Lung (tissue), 12 donors: ENCODE results near the gene MPHOSPH6. TPM values are rescaled to one million over a fixed set of nuclear protein-coding genes. Genes with fewer than 3 reads are reported as not detected.

Experiments used
- ATAC-seq: fragments of 200-7000 bp; cut with Tn5 transposase; one replicate; pipeline ENCODE4 v1.9.1; 2020; ENCODE audit warnings: moderate number of reproducible peaks; ENCODE audit not compliant: insufficient read depth, low FRiP score
- DNase-seq, 3 donors: peaks; one replicate each; pipeline ENCODE4 v3.0.0-alpha.2; 2013 to 2017
- H3K27ac ChIP-seq, 2 donors: one replicate each; pipeline ENCODE4 v1.5.1; 2013; ENCODE audit warnings: mild to moderate bottlenecking in 2 of 2, moderate library complexity in 2 of 2, control low read depth in 1 of 2, inconsistent platforms in 1 of 2, low read depth in 1 of 2, low read length in 1 of 2
- H3K27me3 ChIP-seq, 3 donors: one replicate each; pipeline ENCODE4 v1.5.1; 2013; ENCODE audit warnings: low read length in 2 of 3; ENCODE audit not compliant: control insufficient read depth in 3 of 3, insufficient read depth in 3 of 3
- H3K36me3 ChIP-seq, 4 donors: one replicate each; pipeline ENCODE4 v1.5.1; 2013; ENCODE audit warnings: low read length in 4 of 4, mild to moderate bottlenecking in 1 of 4, moderate library complexity in 1 of 4; ENCODE audit not compliant: control insufficient read depth in 4 of 4, insufficient read depth in 4 of 4
- H3K4me1 ChIP-seq, 5 donors: one replicate each; pipeline ENCODE4 v1.5.1; 2013; ENCODE audit warnings: low read length in 5 of 5, mild to moderate bottlenecking in 2 of 5, moderate library complexity in 1 of 5; ENCODE audit not compliant: control insufficient read depth in 5 of 5, insufficient read depth in 5 of 5
- H3K4me3 ChIP-seq: one replicate; pipeline ENCODE4 v1.5.1; 2013; ENCODE audit warnings: mild to moderate bottlenecking, control low read depth, moderate library complexity
- H3K9ac ChIP-seq, 2 donors: one replicate each; pipeline ENCODE4 v1.5.1; 2013; ENCODE audit warnings: low read length in 2 of 2, control low read depth in 1 of 2; ENCODE audit not compliant: insufficient read depth in 1 of 2
- H3K9me3 ChIP-seq, 4 donors: one replicate each; pipeline ENCODE4 v1.5.1; 2013; ENCODE audit warnings: low read length in 3 of 4, mild to moderate bottlenecking in 1 of 4, moderate library complexity in 1 of 4; ENCODE audit not compliant: control insufficient read depth in 4 of 4, insufficient read depth in 3 of 4
- CTCF ChIP-seq: IDR thresholded peaks from 2 replicates; pipeline ENCODE4 v1.5.1; 2012; ENCODE audit warnings: mild to moderate bottlenecking; ENCODE audit errors: control extremely low read depth, extremely low read depth
- WGBS, 2 donors: extraction: QIAGEN DNeasy Blood & Tissue Kit; methylation state at CpG; one replicate each; pipeline ENCODE4 v1.1.7; 2013; 5-methylcytosine and 5-hydroxymethylcytosine counted together
- polyA plus RNA-seq, 2 donors: library from polyadenylated mRNA; stranded (reverse); fragments of 200-250 nt; gene quantifications; one replicate each; pipeline ENCODE4 v1.2.1, GENCODE V29; 2013
- total RNA-seq, 2 donors: library from RNA; depleted of rRNA in 1 of 2; stranded (reverse); fragments of >200 nt in 1 of 2; gene quantifications; one replicate each; pipeline ENCODE4 v1.2.1, GENCODE V29; 2014 to 2021
- donor health status: control.
- donor health status: control.
- donor health status: Bipolar disorder and iron deficiency.
- donor health status: healthy.
- donor health status: DM: yes; HTN: yes; CAD: no.

The MPHOSPH6 gene
- total and polyA plus RNA-seq, 4 donors, result 24.2 to 31.8 (median 30.2) TPM

- no peaks in the 10 kb centered on the region for H3K9me3 ChIP-seq
- no peak for ATAC-seq
- no peak overlapping the region for H3K4me3 ChIP-seq
- no peak overlapping the region for H3K27ac ChIP-seq
- H3K9ac ChIP-seq, result no peak overlapping the region
- no peaks in the 10 kb centered on the region for H3K4me1 ChIP-seq
- 81 to 83% methylated on average over 3 of the region's 3 CpGs for WGBS, 2 donors
- no peak for DNase-seq
- TF ChIP-seq CTCF, result no peak
- H3K27me3 ChIP-seq, result peaks cover 0 to 27% (median 18%) of the 10 kb centered on the region in 3 donors
- H3K36me3 ChIP-seq, result no peaks in the 10 kb centered on the region
Observed at GRCh38 chr16:82181461-82182185, 11.6 kb upstream of the MPHOSPH6 start.

- Histone ChIP-seq H3K9ac (no peak overlapping the region), H3K27ac (no peak overlapping the region), H3K4me3 (no peak overlapping the region), H3K4me1 (no peaks in the 10 kb centered on the region), H3K27me3 (peaks cover 0 to 43% (median 40%) of the 10 kb centered on the region in 3 donors), H3K9me3 (no peaks in the 10 kb centered on the region), H3K36me3 (no peaks in the 10 kb centered on the region)
- DNase-seq (no peak), ATAC-seq (no peak)
- TF ChIP-seq CTCF, result no peak
- WGBS, 2 donors, result 77 to 86% methylated on average over 2 of the region's 2 CpGs
Observed at GRCh38 chr16:82178352-82178751, 8.3 kb upstream of the MPHOSPH6 start.

GRCh38 chr16:82177555-82177954 lies 7.5 kb upstream of the MPHOSPH6 start:
- no peak for TF ChIP-seq CTCF
- Histone ChIP-seq H3K9me3 (no peaks in the 10 kb centered on the region), H3K4me3 (no peak overlapping the region), H3K27me3 (peaks cover 0 to 50% (median 47%) of the 10 kb centered on the region in 3 donors), H3K36me3 (no peaks in the 10 kb centered on the region), H3K9ac (no peak overlapping the region), H3K27ac (no peak overlapping the region), H3K4me1 (no peaks in the 10 kb centered on the region)
- ATAC-seq, result no peak
- no peak for DNase-seq
- 93 to 95% methylated on average over 4 of the region's 4 CpGs for WGBS, 2 donors

- Histone ChIP-seq H3K4me3 (no peak overlapping the region), H3K4me1 (no peaks in the 10 kb centered on the region), H3K9me3 (no peaks in the 10 kb centered on the region), H3K36me3 (no peaks in the 10 kb centered on the region), H3K9ac (no peak overlapping the region), H3K27me3 (peaks cover 0 to 58% (median 56%) of the 10 kb centered on the region in 3 donors), H3K27ac (no peak overlapping the region)
- no peak for ATAC-seq
- WGBS, 2 donors, result 92 to 94% methylated on average over 3 of the region's 3 CpGs
- DNase-seq, result no peak
- TF ChIP-seq CTCF, result no peak
Observed at GRCh38 chr16:82176204-82176603, 6.2 kb upstream of the MPHOSPH6 start.
